Activated naive CD4-positive, alpha-beta T cell treated with anti-CD3 and anti-CD28 coated beads for 36 hours (primary cell): ENCODE data around the gene JARID2. TPM values are rescaled to one million over a fixed set of nuclear protein-coding genes. Genes with fewer than 3 reads are reported as not detected.

ENCODE experiments used
- CTCF ChIA-PET: fragments of 350-600 bp; sonication (Branson Sonifier 250); formaldehyde crosslinking; loops from one replicate; lab custom pipeline; 2021; ENCODE audit warnings: antibody characterized with exemption; lab: Charles Lee
- DNase-seq: peaks from one replicate; pipeline ENCODE4 v3.0.0-alpha.2; 2020
- H3K27ac Mint-ChIP-seq: one replicate; pipeline ENCODE4 v1.8.0; 2021; ENCODE audit warnings: mild to moderate bottlenecking, mixed read lengths
- H3K27me3 Mint-ChIP-seq: one replicate; pipeline ENCODE4 v1.8.0; 2021; ENCODE audit warnings: low read depth, mixed read lengths
- H3K36me3 Mint-ChIP-seq: one replicate; pipeline ENCODE4 v1.8.0; 2021; ENCODE audit warnings: low read depth, mixed read lengths
- H3K4me1 Mint-ChIP-seq: one replicate; pipeline ENCODE4 v1.8.0; 2021; ENCODE audit warnings: low read depth, mixed read lengths
- H3K4me3 Mint-ChIP-seq: one replicate; pipeline ENCODE4 v1.8.0; 2021; ENCODE audit warnings: mild to moderate bottlenecking, moderate library complexity, mixed read lengths
- H3K9me3 Mint-ChIP-seq: one replicate; pipeline ENCODE4 v1.8.0; 2021; ENCODE audit warnings: mixed read lengths
- intact Hi-C: fragments of 100-400 bp; cut with micrococcal nuclease; formaldehyde crosslinking; loops from one replicate; pipeline ENCODE4 v1.15.1; 2023
- total RNA-seq, 2 experiments: library from RNA; stranded (reverse); gene quantifications; one replicate each; pipeline ENCODE4 v1.2.3, GENCODE V29; 2021

Gene JARID2
- total RNA-seq, 2 experiments from 2014 or later: 26.6 to 27.7 TPM

GRCh38 chr6:15452182-15452941 is 206.5 kb downstream of the JARID2 start:
- DNase-seq: no peak
- no peaks in the 10 kb centered on the region for H3K27me3 Mint-ChIP-seq
- intact Hi-C loops: no loop called here
- H3K36me3 Mint-ChIP-seq: peaks cover 18% of the 10 kb centered on the region
- peaks cover 51% of the 10 kb centered on the region for H3K4me1 Mint-ChIP-seq
- H3K9me3 Mint-ChIP-seq: no peaks in the 10 kb centered on the region
- H3K27ac Mint-ChIP-seq: peak overlapping the region; percentile 31
- CTCF ChIA-PET: no interaction called here
- no peak overlapping the region for H3K4me3 Mint-ChIP-seq

- peaks cover 44% of the 10 kb centered on the region for H3K4me1 Mint-ChIP-seq
- CTCF ChIA-PET: no interaction called here
- DNase-seq: no peak
- no peaks in the 10 kb centered on the region for H3K27me3 Mint-ChIP-seq
- H3K27ac Mint-ChIP-seq: no peak overlapping the region
- intact Hi-C loops: no loop called here
- no peaks in the 10 kb centered on the region for H3K9me3 Mint-ChIP-seq
- H3K36me3 Mint-ChIP-seq: peaks cover 18% of the 10 kb centered on the region
- H3K4me3 Mint-ChIP-seq: no peak overlapping the region
Observed at GRCh38 chr6:15453186-15453585, 207.3 kb downstream of the JARID2 start.

- H3K4me1 Mint-ChIP-seq: peaks cover 44% of the 10 kb centered on the region
- H3K9me3 Mint-ChIP-seq: no peaks in the 10 kb centered on the region
- H3K27ac Mint-ChIP-seq: no peak overlapping the region
- no peak overlapping the region for H3K4me3 Mint-ChIP-seq
- peaks cover 18% of the 10 kb centered on the region for H3K36me3 Mint-ChIP-seq
- intact Hi-C loops: no loop called here
- H3K27me3 Mint-ChIP-seq: no peaks in the 10 kb centered on the region
- CTCF ChIA-PET: no interaction called here
- DNase-seq: no peak
Observed at GRCh38 chr6:15453622-15454021, 207.8 kb downstream of the JARID2 start.

- intact Hi-C loops: no loop called here
- no peak overlapping the region for H3K27ac Mint-ChIP-seq
- H3K36me3 Mint-ChIP-seq: peaks cover 23% of the 10 kb centered on the region
- H3K9me3 Mint-ChIP-seq: no peaks in the 10 kb centered on the region
- peaks cover 52% of the 10 kb centered on the region for H3K4me1 Mint-ChIP-seq
- CTCF ChIA-PET: interaction anchor here (0.6 to 2.2 kb wide), 4 partner anchors 12 to 261 kb away, joined by 3 to 5 read pairs (median 4); no protein-coding TSS in a partner anchor
- H3K27me3 Mint-ChIP-seq: no peaks in the 10 kb centered on the region
- DNase-seq: no peak
- H3K4me3 Mint-ChIP-seq: no peak overlapping the region
Observed at GRCh38 chr6:15456422-15456821, 210.6 kb downstream of the JARID2 start.

GRCh38 chr6:15457121-15457650 is 211.3 kb downstream of the JARID2 start:
- no peaks in the 10 kb centered on the region for H3K9me3 Mint-ChIP-seq
- no peak for DNase-seq
- CTCF ChIA-PET: interaction anchor here (1.3 to 2.2 kb wide), 2 partner anchors 12 to 33 kb away, joined by 3 to 5 read pairs; no protein-coding TSS in a partner anchor
- no peak overlapping the region for H3K27ac Mint-ChIP-seq
- H3K4me3 Mint-ChIP-seq: no peak overlapping the region
- H3K27me3 Mint-ChIP-seq: no peaks in the 10 kb centered on the region
- peaks cover 52% of the 10 kb centered on the region for H3K4me1 Mint-ChIP-seq
- intact Hi-C loops: no loop called here
- peaks cover 23% of the 10 kb centered on the region for H3K36me3 Mint-ChIP-seq

GRCh38 chr6:15458021-15458459 is 212.2 kb downstream of the JARID2 start:
- Mint-ChIP-seq H3K27ac (no peak overlapping the region), H3K4me1 (peaks cover 53% of the 10 kb centered on the region), H3K36me3 (peaks cover 19% of the 10 kb centered on the region), H3K4me3 (no peak overlapping the region), H3K27me3 (no peaks in the 10 kb centered on the region), H3K9me3 (no peaks in the 10 kb centered on the region)
- intact Hi-C loops: no loop called here
- no peak for DNase-seq
- CTCF ChIA-PET: interaction anchor here (2.2 kb wide), 1 partner anchor 33 kb away, joined by 5 read pairs; no protein-coding TSS in a partner anchor

- Mint-ChIP-seq H3K27me3 (no peaks in the 10 kb centered on the region), H3K9me3 (no peaks in the 10 kb centered on the region), H3K4me3 (no peak overlapping the region), H3K4me1 (peaks cover 59% of the 10 kb centered on the region), H3K27ac (no peak overlapping the region), H3K36me3 (peaks cover 14% of the 10 kb centered on the region)
- intact Hi-C loops: no loop called here
- CTCF ChIA-PET: no interaction called here
- DNase-seq: no peak
Observed at GRCh38 chr6:15460110-15460727, 214.3 kb downstream of the JARID2 start.

- no peaks in the 10 kb centered on the region for H3K9me3 Mint-ChIP-seq
- H3K4me1 Mint-ChIP-seq: peaks cover 57% of the 10 kb centered on the region
- CTCF ChIA-PET: interaction anchor here (1.4 kb wide), 1 partner anchor 10 kb away, joined by 4 read pairs; no protein-coding TSS in a partner anchor
- H3K27ac Mint-ChIP-seq: no peak overlapping the region
- no peaks in the 10 kb centered on the region for H3K27me3 Mint-ChIP-seq
- intact Hi-C loops: no loop called here
- no peak overlapping the region for H3K4me3 Mint-ChIP-seq
- DNase-seq: no peak
- peaks cover 12% of the 10 kb centered on the region for H3K36me3 Mint-ChIP-seq
Observed at GRCh38 chr6:15461127-15461944, 215.5 kb downstream of the JARID2 start.

GRCh38 chr6:15462256-15462655 is 216.4 kb downstream of the JARID2 start:
- peaks cover 60% of the 10 kb centered on the region for H3K4me1 Mint-ChIP-seq
- H3K36me3 Mint-ChIP-seq: peaks cover 12% of the 10 kb centered on the region
- no peak overlapping the region for H3K27ac Mint-ChIP-seq
- DNase-seq: no peak
- no peaks in the 10 kb centered on the region for H3K27me3 Mint-ChIP-seq
- H3K4me3 Mint-ChIP-seq: no peak overlapping the region
- intact Hi-C loops: no loop called here
- no peaks in the 10 kb centered on the region for H3K9me3 Mint-ChIP-seq
- CTCF ChIA-PET: interaction anchor here (1.4 kb wide), 1 partner anchor 9 kb away, joined by 4 read pairs; no protein-coding TSS in a partner anchor

- Mint-ChIP-seq H3K4me1 (peaks cover 57% of the 10 kb centered on the region), H3K27me3 (no peaks in the 10 kb centered on the region), H3K36me3 (peaks cover 12% of the 10 kb centered on the region), H3K9me3 (no peaks in the 10 kb centered on the region), H3K4me3 (no peak overlapping the region), H3K27ac (no peak overlapping the region)
- no peak for DNase-seq
- CTCF ChIA-PET: interaction anchor here (0.6 to 1.5 kb wide), 6 partner anchors 8 to 745 kb away, joined by 3 to 5 read pairs (median 4); no protein-coding TSS in a partner anchor
- intact Hi-C loops: no loop called here
Observed at GRCh38 chr6:15462717-15463525, 217.1 kb downstream of the JARID2 start.

- Mint-ChIP-seq H3K27ac (no peak overlapping the region), H3K4me3 (no peak overlapping the region), H3K4me1 (peaks cover 50% of the 10 kb centered on the region), H3K9me3 (no peaks in the 10 kb centered on the region), H3K27me3 (no peaks in the 10 kb centered on the region), H3K36me3 (peaks cover 21% of the 10 kb centered on the region)
- CTCF ChIA-PET: interaction anchor here (1.0 to 1.5 kb wide), 2 partner anchors 10 to 744 kb away, joined by 4 read pairs; no protein-coding TSS in a partner anchor
- peak; percentile 62 for DNase-seq
- intact Hi-C loops: loop anchor here (1.0 kb wide), 1 partner anchor 137 kb away; no protein-coding TSS in a partner anchor
Observed at GRCh38 chr6:15464211-15464725, 218.4 kb downstream of the JARID2 start.
